WTC11 (cell line): ENCODE data around the gene VTI1B. TPM values are rescaled to one million over a fixed set of nuclear protein-coding genes. Genes with fewer than 3 reads are reported as not detected.

ENCODE experiments used
- ATAC-seq: fragments of 200-7000 bp; cut with Tn5 transposase; 2 replicates; pipeline ENCODE4 v1.10.0; 2021; ENCODE audit warnings: mild to moderate bottlenecking, moderate library complexity
- CTCF ChIA-PET: fragments of 300-600 bp; sonication (Branson Sonifier 250); formaldehyde crosslinking; loops from one replicate; lab custom pipeline; 2021; ENCODE audit warnings: antibody characterized with exemption; lab: Charles Lee
- POLR2A ChIA-PET: fragments of 350-600 bp; sonication (Branson Sonifier 250); formaldehyde crosslinking; loops from one replicate; lab custom pipeline; 2021; ENCODE audit warnings: antibody characterized with exemption; lab: Charles Lee
- DNase-seq: peaks from one replicate; pipeline ENCODE4 v3.0.0; 2021; ENCODE audit warnings: low spot score
- H3K27ac Mint-ChIP-seq: 2 replicates; pipeline ENCODE4 v1.8.0; 2021; ENCODE audit warnings: mixed read lengths
- H3K27me3 Mint-ChIP-seq: 2 replicates; pipeline ENCODE4 v1.8.0; 2021; ENCODE audit warnings: low read depth, mild to moderate bottlenecking, moderate library complexity, mixed read lengths
- H3K36me3 Mint-ChIP-seq: 2 replicates; pipeline ENCODE4 v1.8.0; 2021; ENCODE audit warnings: mixed read lengths
- H3K4me1 Mint-ChIP-seq: 2 replicates; pipeline ENCODE4 v1.8.0; 2022; ENCODE audit warnings: mixed read lengths
- H3K4me3 Mint-ChIP-seq: 2 replicates; pipeline ENCODE4 v1.8.0; 2021; ENCODE audit warnings: mild to moderate bottlenecking, moderate library complexity, mixed read lengths
- H3K9me3 Mint-ChIP-seq: 2 replicates; pipeline ENCODE4 v1.8.0; 2021; ENCODE audit warnings: mixed read lengths
- ATF3 ChIP-seq: sonication (generic); formaldehyde crosslinking; conservative IDR thresholded peaks from 2 replicates; pipeline ENCODE4 v1.8.1; 2022; ENCODE audit warnings: mild to moderate bottlenecking, missing genetic modification reagents
- ESRRA ChIP-seq: sonication (generic); formaldehyde crosslinking; IDR thresholded peaks from 2 replicates; pipeline ENCODE4 v1.8.1; 2022; ENCODE audit warnings: mild to moderate bottlenecking, missing genetic modification reagents, borderline replicate concordance
- FOXP1 ChIP-seq: sonication (generic); formaldehyde crosslinking; IDR thresholded peaks from 2 replicates; pipeline ENCODE4 v1.8.0; 2022; ENCODE audit warnings: missing genetic modification reagents, mild to moderate bottlenecking, moderate library complexity, borderline replicate concordance
- GRHL2 ChIP-seq: fragments of 250-450 bp; sonication (Bioruptor Pico); IDR thresholded peaks from 2 replicates; pipeline ENCODE4 v1.8.0; 2022; ENCODE audit warnings: mild to moderate bottlenecking, moderate library complexity; ENCODE audit not compliant: insufficient replicate concordance, severe bottlenecking
- IRF2 ChIP-seq: sonication (generic); formaldehyde crosslinking; IDR thresholded peaks from 2 replicates; pipeline ENCODE4 v1.8.0; 2022; ENCODE audit warnings: low read depth, missing genetic modification reagents, borderline replicate concordance
- KAT7 ChIP-seq: sonication (generic); formaldehyde crosslinking; IDR thresholded peaks from 2 replicates; pipeline ENCODE4 v1.8.1; 2023; ENCODE audit warnings: missing genetic modification reagents, mild to moderate bottlenecking, borderline replicate concordance
- NFE2L1 ChIP-seq: sonication (generic); formaldehyde crosslinking; IDR thresholded peaks from 2 replicates; pipeline ENCODE4 v1.8.1; 2023; ENCODE audit warnings: missing genetic modification reagents
- SMAD4 ChIP-seq: sonication (generic); formaldehyde crosslinking; IDR thresholded peaks from 2 replicates; pipeline ENCODE4 v1.8.0; 2022; ENCODE audit warnings: mild to moderate bottlenecking, missing genetic modification reagents
- SP1 ChIP-seq: sonication (generic); formaldehyde crosslinking; conservative IDR thresholded peaks from 2 replicates; pipeline ENCODE4 v1.8.1; 2022; ENCODE audit warnings: missing genetic modification reagents
- TEAD4 ChIP-seq: sonication (generic); formaldehyde crosslinking; IDR thresholded peaks from 2 replicates; pipeline ENCODE4 v1.8.0; 2022; ENCODE audit warnings: mild to moderate bottlenecking, missing genetic modification reagents
- ZNF121 ChIP-seq: sonication (generic); formaldehyde crosslinking; IDR thresholded peaks from 2 replicates; pipeline ENCODE4 v1.8.0; 2023; ENCODE audit warnings: missing genetic modification reagents
- ZNF317 ChIP-seq: sonication (generic); formaldehyde crosslinking; IDR thresholded peaks from 2 replicates; pipeline ENCODE4 v1.8.1; 2023; ENCODE audit warnings: low read depth, mild to moderate bottlenecking, moderate library complexity, missing genetic modification reagents, borderline replicate concordance
- ZNF532 ChIP-seq: fragments of 250-450 bp; sonication (Bioruptor Pico); IDR thresholded peaks from 2 replicates; pipeline ENCODE4 v1.9.0; 2021; ENCODE audit warnings: mild to moderate bottlenecking, borderline replicate concordance
- total RNA-seq: library from RNA; stranded (reverse); gene quantifications from 3 replicates; pipeline ENCODE4 v1.2.3, GENCODE V29; 2021
- TF ChIP-seq, protein P1 (sequence below): sonication (generic); formaldehyde crosslinking; IDR thresholded peaks from 2 replicates; pipeline ENCODE4 v1.8.0; 2022; ENCODE audit warnings: mild to moderate bottlenecking, missing genetic modification reagents
- TF ChIP-seq, protein P2 (sequence below): sonication (generic); formaldehyde crosslinking; IDR thresholded peaks from 2 replicates; pipeline ENCODE4 v1.8.1; 2023; ENCODE audit warnings: mild to moderate bottlenecking, missing genetic modification reagents
- TF ChIP-seq, protein P3 (sequence below): fragments of 200-600 bp; IDR thresholded peaks from 2 replicates; pipeline ENCODE4 v1.8.0; 2022; ENCODE audit warnings: antibody characterized with exemption

VTI1B gene
- total RNA-seq, 1 experiment from 2014 or later = 108 TPM

- POLR2A ChIA-PET = no interaction called here
These were observed 32.3 kb downstream of the VTI1B start for GRCh38 chr14:67641902-67642749.

DNA sequence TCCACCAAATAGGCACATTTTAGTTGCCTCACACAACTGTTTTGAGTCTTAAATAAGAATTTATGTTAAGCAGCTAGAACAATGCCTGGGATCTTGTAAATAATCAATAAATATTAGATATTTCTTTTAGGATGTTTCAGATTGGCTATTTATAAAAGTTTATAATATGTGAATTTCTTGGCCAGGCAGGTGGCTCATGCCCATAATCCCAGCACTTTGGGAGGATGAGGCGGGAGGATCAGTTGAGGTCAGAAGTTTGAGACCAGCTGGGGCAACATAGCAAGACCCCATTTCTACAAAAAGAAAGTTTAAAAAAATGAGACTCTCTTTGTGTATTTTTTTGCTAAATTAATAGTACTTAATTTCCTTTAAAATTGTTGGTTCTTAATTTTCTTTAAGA is 33.0 kb downstream of the VTI1B start:
- TF ChIP-seq ZNF121 = 0 out of 2 replicates have a peak, but pooled peaks have one; percentile 19
- no peak for TF ChIP-seq SP1 (CRISPR knock-in tag)
- TF ChIP-seq NFE2L1 = no peak
- TF ChIP-seq FOXP1 (CRISPR knock-in tag) = no peak
- TF ChIP-seq ZNF317 (CRISPR knock-in tag) = no peak
- TF ChIP-seq, protein P1, sequence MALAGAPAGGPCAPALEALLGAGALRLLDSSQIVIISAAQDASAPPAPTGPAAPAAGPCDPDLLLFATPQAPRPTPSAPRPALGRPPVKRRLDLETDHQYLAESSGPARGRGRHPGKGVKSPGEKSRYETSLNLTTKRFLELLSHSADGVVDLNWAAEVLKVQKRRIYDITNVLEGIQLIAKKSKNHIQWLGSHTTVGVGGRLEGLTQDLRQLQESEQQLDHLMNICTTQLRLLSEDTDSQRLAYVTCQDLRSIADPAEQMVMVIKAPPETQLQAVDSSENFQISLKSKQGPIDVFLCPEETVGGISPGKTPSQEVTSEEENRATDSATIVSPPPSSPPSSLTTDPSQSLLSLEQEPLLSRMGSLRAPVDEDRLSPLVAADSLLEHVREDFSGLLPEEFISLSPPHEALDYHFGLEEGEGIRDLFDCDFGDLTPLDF = no peak
- TF ChIP-seq GRHL2 (CRISPR knock-in tag) = no peak
- TF ChIP-seq IRF2 (CRISPR knock-in tag) = no peak
- no peak for TF ChIP-seq TEAD4 (CRISPR knock-in tag)
- TF ChIP-seq, all 79 proteins: peak for 1
- peaks cover 2% of the 10 kb centered on the region; the same call in 1 of the 2 replicates for H3K36me3 Mint-ChIP-seq
- no peak overlapping the region for H3K27ac Mint-ChIP-seq
- DNase-seq (no peak), ATAC-seq (no peak)
- H3K4me3 Mint-ChIP-seq = no peak overlapping the region
- CTCF ChIA-PET = no interaction called here
- POLR2A ChIA-PET = no interaction called here
- no peaks in the 10 kb centered on the region for H3K4me1 Mint-ChIP-seq
- H3K9me3 Mint-ChIP-seq = no peaks in the 10 kb centered on the region
- no peaks in the 10 kb centered on the region for H3K27me3 Mint-ChIP-seq

More at GRCh38 chr14:67641902-67642749, 32.3 kb downstream of the VTI1B start:
- ATAC-seq = no peak
- Mint-ChIP-seq H3K4me1 (no peaks in the 10 kb centered on the region), H3K27me3 (no peaks in the 10 kb centered on the region), H3K27ac (no peak overlapping the region), H3K36me3 (peaks cover 8% of the 10 kb centered on the region)
- CTCF ChIA-PET = interaction anchor here (0.6 to 2.2 kb wide), 3 partner anchors 22 to 82 kb away, joined by 3 to 7 read pairs (median 3); partner anchors contain the start of genes ARG2 and PIGH
- TF ChIP-seq TEAD4 (CRISPR knock-in tag) = no peak
- TF ChIP-seq, all 79 proteins: peak for 0
- no peak for DNase-seq
- Mint-ChIP-seq H3K4me3 (no peak overlapping the region), H3K9me3 (no peaks in the 10 kb centered on the region)

DNA sequence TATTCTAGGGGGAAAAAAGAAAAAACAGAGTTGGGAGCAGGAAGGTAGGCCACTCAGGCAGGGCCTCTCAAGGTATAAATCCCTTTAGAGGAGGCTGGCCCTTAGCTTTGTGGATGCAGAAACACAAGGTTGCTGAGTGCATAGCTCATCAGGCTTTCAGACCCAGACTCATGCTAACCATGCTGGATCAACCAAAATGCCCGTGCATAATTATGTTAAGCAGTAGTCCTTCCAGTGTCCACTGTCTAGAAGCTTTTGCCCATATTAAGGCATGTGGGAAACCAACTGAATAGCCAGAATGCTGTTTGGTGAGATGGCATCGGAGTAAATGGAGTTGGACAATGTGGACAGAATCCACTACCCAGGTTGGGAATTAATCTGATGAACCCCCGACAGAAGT is 35.8 kb downstream of the VTI1B start:
- ChIA-PET POLR2A (no interaction called here), CTCF (interaction anchor here (1.2 kb wide), 1 partner anchor 28 kb away, joined by 3 read pairs; no protein-coding TSS in a partner anchor)
- H3K27ac Mint-ChIP-seq = no peak overlapping the region
- no peak for DNase-seq
- H3K36me3 Mint-ChIP-seq = no peaks in the 10 kb centered on the region
- H3K9me3 Mint-ChIP-seq = no peaks in the 10 kb centered on the region
- no peak for ATAC-seq
- H3K4me3 Mint-ChIP-seq = no peak overlapping the region
- H3K4me1 Mint-ChIP-seq = no peaks in the 10 kb centered on the region
- H3K27me3 Mint-ChIP-seq = no peaks in the 10 kb centered on the region
- TF ChIP-seq, protein P2, sequence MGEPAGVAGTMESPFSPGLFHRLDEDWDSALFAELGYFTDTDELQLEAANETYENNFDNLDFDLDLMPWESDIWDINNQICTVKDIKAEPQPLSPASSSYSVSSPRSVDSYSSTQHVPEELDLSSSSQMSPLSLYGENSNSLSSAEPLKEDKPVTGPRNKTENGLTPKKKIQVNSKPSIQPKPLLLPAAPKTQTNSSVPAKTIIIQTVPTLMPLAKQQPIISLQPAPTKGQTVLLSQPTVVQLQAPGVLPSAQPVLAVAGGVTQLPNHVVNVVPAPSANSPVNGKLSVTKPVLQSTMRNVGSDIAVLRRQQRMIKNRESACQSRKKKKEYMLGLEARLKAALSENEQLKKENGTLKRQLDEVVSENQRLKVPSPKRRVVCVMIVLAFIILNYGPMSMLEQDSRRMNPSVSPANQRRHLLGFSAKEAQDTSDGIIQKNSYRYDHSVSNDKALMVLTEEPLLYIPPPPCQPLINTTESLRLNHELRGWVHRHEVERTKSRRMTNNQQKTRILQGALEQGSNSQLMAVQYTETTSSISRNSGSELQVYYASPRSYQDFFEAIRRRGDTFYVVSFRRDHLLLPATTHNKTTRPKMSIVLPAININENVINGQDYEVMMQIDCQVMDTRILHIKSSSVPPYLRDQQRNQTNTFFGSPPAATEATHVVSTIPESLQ (CRISPR knock-in tag) = no peak
- TF ChIP-seq ZNF532 (CRISPR knock-in tag) = no peak
- no peak for TF ChIP-seq SMAD4 (CRISPR knock-in tag)
- no peak for TF ChIP-seq IRF2 (CRISPR knock-in tag)
- TF ChIP-seq KAT7 (CRISPR knock-in tag) = no peak
- TF ChIP-seq, protein P3, sequence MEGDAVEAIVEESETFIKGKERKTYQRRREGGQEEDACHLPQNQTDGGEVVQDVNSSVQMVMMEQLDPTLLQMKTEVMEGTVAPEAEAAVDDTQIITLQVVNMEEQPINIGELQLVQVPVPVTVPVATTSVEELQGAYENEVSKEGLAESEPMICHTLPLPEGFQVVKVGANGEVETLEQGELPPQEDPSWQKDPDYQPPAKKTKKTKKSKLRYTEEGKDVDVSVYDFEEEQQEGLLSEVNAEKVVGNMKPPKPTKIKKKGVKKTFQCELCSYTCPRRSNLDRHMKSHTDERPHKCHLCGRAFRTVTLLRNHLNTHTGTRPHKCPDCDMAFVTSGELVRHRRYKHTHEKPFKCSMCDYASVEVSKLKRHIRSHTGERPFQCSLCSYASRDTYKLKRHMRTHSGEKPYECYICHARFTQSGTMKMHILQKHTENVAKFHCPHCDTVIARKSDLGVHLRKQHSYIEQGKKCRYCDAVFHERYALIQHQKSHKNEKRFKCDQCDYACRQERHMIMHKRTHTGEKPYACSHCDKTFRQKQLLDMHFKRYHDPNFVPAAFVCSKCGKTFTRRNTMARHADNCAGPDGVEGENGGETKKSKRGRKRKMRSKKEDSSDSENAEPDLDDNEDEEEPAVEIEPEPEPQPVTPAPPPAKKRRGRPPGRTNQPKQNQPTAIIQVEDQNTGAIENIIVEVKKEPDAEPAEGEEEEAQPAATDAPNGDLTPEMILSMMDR = no peak
- TF ChIP-seq, protein P1 = no peak
- TF ChIP-seq ATF3 (CRISPR knock-in tag) = no peak
- TF ChIP-seq ESRRA (CRISPR knock-in tag) = no peak
